Measurements from ENCODE around the gene GPR87.

GPR87 gene

GRCh38 chr3:151315846-151316245 is 774 bp downstream of the GPR87 start:
- no peak for DNase-seq (ENCODE audit: low read depth in 1 of 2, low spot score in 1 of 2)

- DNase-seq (ENCODE audit: low read depth in 1 of 2, low spot score in 1 of 2): no peak
Observed at GRCh38 chr3:151315136-151315535, 1.5 kb downstream of the GPR87 start.

- DNase-seq (ENCODE audit: low read depth in 1 of 2, low spot score in 1 of 2): no peak
Observed at GRCh38 chr3:151314593-151314992, 2.0 kb downstream of the GPR87 start.

- DNase-seq (ENCODE audit: low read depth in 1 of 2, low spot score in 1 of 2): no peak
Observed at GRCh38 chr3:151314137-151314536, 2.5 kb downstream of the GPR87 start.

GRCh38 chr3:151312972-151313371 is 3.6 kb downstream of the GPR87 start:
- no peak for DNase-seq (ENCODE audit: low read depth in 1 of 2, low spot score in 1 of 2)

- no peak for DNase-seq (ENCODE audit: low read depth in 1 of 2, low spot score in 1 of 2)
Observed at GRCh38 chr3:151309566-151309965, 7.1 kb downstream of the GPR87 start.

GRCh38 chr3:151307583-151308488 is 8.8 kb downstream of the GPR87 start:
- no peak for DNase-seq (ENCODE audit: low read depth in 1 of 2, low spot score in 1 of 2)

- DNase-seq (ENCODE audit: low read depth in 1 of 2, low spot score in 1 of 2): no peak
Observed at GRCh38 chr3:151307131-151307530, 9.5 kb downstream of the GPR87 start.

GRCh38 chr3:151306168-151306810 is 10.3 kb downstream of the GPR87 start:
- no peak for DNase-seq (ENCODE audit: low read depth in 1 of 2, low spot score in 1 of 2)

- DNase-seq (ENCODE audit: low read depth in 1 of 2, low spot score in 1 of 2): no peak
Observed at GRCh38 chr3:151305775-151306151, 10.9 kb downstream of the GPR87 start.

GRCh38 chr3:151305060-151305774 is 11.4 kb downstream of the GPR87 start:
- no peak for DNase-seq (ENCODE audit: low read depth in 1 of 2, low spot score in 1 of 2)

GRCh38 chr3:151303751-151304150 is 12.9 kb downstream of the GPR87 start:
- no peak for DNase-seq (ENCODE audit: low read depth in 1 of 2, low spot score in 1 of 2)

- no peak for DNase-seq (ENCODE audit: low read depth in 1 of 2, low spot score in 1 of 2)
Observed at GRCh38 chr3:151301787-151302186, 14.8 kb downstream of the GPR87 start.

GRCh38 chr3:151300539-151300938 is 16.1 kb downstream of the GPR87 start:
- no peak for DNase-seq (ENCODE audit: low read depth in 1 of 2, low spot score in 1 of 2)

- no peak for DNase-seq (ENCODE audit: low read depth in 1 of 2, low spot score in 1 of 2)
Observed at GRCh38 chr3:151299006-151299405, 17.6 kb downstream of the GPR87 start.

- DNase-seq (ENCODE audit: low read depth in 1 of 2, low spot score in 1 of 2): no peak
Observed at GRCh38 chr3:151297429-151297828, 19.2 kb downstream of the GPR87 start.

- DNase-seq (ENCODE audit: low read depth in 1 of 2, low spot score in 1 of 2): no peak
Observed at GRCh38 chr3:151296226-151296625, 20.4 kb downstream of the GPR87 start.

- no peak for DNase-seq (ENCODE audit: low read depth in 1 of 2, low spot score in 1 of 2)
Observed at GRCh38 chr3:151293127-151293526, 23.5 kb downstream of the GPR87 start.

GRCh38 chr3:151290673-151291072 is 25.9 kb downstream of the GPR87 start:
- DNase-seq (ENCODE audit: low read depth in 1 of 2, low spot score in 1 of 2): no peak

GRCh38 chr3:151289445-151289844 is 27.2 kb downstream of the GPR87 start:
- no peak for DNase-seq (ENCODE audit: low read depth in 1 of 2, low spot score in 1 of 2)

- DNase-seq (ENCODE audit: low read depth in 1 of 2, low spot score in 1 of 2): no peak
Observed at GRCh38 chr3:151285940-151286339, 30.7 kb downstream of the GPR87 start.

- DNase-seq (ENCODE audit: low read depth in 1 of 2, low spot score in 1 of 2): no peak
Observed at GRCh38 chr3:151283907-151284461, 32.6 kb downstream of the GPR87 start.

All from activated T-helper 1 cell treated with anti-CD3 and anti-CD28 coated beads, Interleukin-2, amount 50 U/mL, for 16 hours (primary cell).